Kasumi-1 (cell line): ENCODE data around the gene TCEANC.
"Not testable (repeated sequence)": the region's sequence is repeated elsewhere in the genome, so short reads cannot be mapped to it uniquely, and the experiment has no call there.

Source experiments
- DNase-seq, 2 experiments: peaks; one replicate each; lab custom pipeline; 2025; lab: John Stamatoyannopoulos, UW

TCEANC gene, protein sequence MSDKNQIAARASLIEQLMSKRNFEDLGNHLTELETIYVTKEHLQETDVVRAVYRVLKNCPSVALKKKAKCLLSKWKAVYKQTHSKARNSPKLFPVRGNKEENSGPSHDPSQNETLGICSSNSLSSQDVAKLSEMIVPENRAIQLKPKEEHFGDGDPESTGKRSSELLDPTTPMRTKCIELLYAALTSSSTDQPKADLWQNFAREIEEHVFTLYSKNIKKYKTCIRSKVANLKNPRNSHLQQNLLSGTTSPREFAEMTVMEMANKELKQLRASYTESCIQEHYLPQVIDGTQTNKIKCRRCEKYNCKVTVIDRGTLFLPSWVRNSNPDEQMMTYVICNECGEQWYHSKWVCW

GRCh38 chrX:13652850-13653693 lies at the start of gene TCEANC:
Gene TCEANC, plus strand, starts transcription at chrX:13653141. Its CDS starts 9,368 bp downstream, at chrX:13662509.
- DNase-seq = peak; percentile 80 to 84

DNA sequence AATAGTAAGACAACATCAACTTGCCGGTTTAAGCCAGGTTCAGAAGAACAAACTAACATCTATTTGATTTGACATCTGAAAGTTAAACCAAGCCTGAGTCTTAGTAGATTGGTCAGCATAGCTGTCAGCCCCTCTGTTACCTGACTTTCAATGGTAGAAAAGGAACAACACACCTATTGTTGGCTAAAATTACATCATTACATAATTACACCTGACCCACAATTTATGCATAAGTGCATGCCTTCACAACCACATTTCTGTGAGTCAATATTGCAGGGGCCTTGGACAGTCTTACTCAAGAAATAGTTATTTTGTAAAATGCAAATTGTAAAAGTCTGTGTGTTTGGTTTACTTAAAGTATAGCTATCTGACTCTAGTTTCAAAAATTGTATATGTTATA lies 47.3 kb upstream of the TCEANC start:
- DNase-seq = no peak

GRCh38 chrX:13607331-13607995 lies 45.5 kb upstream of the TCEANC start:
- DNase-seq = no peak

DNA sequence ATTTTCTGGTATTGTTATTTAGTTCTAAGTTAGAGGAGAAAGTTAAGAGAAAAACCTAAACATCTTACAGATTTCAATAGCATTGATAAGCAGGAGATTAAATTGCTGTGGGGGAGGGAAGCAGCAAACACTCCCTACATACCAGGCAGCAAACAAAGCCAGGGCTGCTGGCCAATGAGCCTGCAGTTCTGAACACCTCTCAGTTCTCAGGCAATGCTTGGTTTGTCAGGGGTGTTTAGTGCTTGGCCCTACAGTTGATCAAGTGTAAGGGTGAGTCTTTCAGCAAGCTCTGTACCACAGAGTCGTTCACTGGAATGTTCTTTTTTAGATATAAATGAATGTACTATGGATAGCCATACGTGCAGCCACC lies 45.0 kb upstream of the TCEANC start:
- no peak for DNase-seq

GRCh38 chrX:13614154-13614553 lies 38.8 kb upstream of the TCEANC start:
- DNase-seq = no peak

GRCh38 chrX:13620207-13620606 lies 32.7 kb upstream of the TCEANC start:
- no peak for DNase-seq

DNA sequence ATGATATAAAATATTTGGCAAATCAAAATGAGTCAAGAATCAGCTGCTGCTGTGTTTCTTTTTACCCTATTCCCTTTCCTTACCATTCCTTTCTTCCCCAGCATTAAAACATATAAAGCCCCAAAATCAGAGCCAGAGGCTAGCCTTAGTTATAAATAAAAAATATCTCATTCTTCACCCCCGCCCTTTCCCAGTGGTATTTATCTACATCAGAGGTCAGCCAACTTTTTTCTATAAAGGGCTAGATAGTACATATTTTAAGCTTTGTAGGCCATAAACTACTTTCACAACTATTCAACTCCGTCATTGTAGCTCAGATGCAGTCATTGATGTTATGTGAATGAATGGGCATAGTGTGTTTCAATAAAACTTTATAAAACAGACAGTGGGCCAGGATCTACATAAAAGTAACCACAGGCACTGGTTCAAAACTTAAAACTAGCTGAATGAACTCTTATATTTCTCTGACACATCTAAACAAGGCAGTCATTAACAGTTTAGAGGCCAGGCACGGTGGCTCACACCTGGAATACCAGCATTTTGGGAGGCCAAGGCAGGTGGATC lies 30.5 kb upstream of the TCEANC start:
- no peak for DNase-seq

DNA sequence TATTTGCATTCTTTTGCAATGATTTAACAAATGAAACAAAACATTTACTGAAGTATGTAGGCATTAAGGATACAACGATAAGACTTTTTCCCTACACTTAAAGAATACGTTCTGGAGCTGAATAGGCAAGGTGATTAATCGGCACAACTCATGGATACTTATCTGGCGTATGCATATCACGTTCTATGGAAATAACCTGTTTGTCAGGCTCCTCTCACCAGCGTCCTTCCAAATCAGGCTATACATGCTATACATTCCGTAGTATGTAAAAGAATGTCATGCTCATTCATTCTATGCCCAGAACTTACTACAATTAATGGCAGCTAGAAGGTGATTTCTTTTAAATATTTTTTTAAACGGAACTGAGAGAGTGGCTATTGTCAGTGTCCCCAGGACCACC lies 25.6 kb upstream of the TCEANC start:
- DNase-seq = no peak

DNA sequence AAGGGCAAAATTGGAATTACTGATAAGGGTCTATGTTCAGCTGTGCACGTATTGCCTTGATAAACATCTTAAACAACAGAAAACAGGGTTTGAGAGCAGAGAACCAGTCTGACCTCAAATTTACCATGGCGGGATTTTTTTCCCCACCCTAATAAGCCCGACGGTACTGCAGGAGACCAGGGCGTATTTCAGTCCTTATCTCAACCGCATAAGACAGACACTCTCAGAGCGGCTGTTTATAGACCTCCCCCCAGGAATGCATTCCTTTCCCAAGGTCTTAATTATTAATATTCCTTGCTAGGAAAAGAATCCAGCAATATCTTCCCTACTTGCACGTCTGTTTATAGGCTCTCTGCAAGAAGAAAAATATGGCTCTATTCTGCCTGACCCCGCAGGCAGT lies 15.7 kb upstream of the TCEANC start:
- not testable (repeated sequence) for DNase-seq

- no peak for DNase-seq
These were observed 14.9 kb upstream of the TCEANC start for GRCh38 chrX:13638021-13638420.

DNA sequence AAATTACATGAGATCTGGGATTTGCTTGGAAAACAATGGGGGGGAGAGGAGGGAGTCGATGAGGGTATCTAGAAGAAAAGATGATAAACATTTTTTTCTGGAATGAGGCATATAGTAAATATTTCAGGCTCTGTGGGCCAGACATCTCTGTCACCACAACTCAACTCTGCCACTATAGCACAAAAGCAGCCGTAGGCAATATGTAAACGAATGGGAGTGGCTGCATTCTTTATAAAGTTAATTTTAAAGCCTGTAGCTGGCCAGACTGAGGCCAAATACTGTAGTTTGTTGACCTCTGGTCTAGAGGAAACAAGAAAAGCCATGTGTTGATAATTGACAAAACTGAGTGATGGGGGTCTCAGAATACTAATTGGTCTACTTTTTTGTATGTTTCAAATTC lies 14.1 kb upstream of the TCEANC start:
- no peak for DNase-seq

- not testable (repeated sequence) for DNase-seq
These were observed 11.3 kb upstream of the TCEANC start for GRCh38 chrX:13641684-13642083.

- no peak for DNase-seq
These were observed 7.3 kb upstream of the TCEANC start for GRCh38 chrX:13645464-13646153.

GRCh38 chrX:13646154-13646549 lies 6.8 kb upstream of the TCEANC start:
- peak; percentile 41 to 45 for DNase-seq

GRCh38 chrX:13647709-13648212 lies 5.2 kb upstream of the TCEANC start:
- DNase-seq = peak; percentile 30 to 35

DNA sequence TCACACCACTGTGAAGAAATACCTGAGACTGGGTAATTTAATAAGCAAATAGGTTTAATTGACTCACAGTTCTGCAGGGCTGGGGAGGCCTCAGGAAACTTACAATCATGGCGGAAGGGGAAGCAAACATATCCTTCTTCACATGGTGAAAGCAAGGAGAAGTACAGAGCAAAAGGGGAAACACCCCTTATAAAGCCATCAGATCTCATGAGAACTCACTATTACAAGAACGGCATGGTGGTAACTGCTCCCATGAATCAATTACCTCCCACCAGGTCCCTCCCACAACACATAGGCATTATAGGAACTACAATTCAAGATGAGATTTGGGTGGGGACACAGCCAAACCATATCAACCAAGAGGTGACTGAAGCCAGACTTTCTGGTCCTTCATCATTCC lies 4.6 kb upstream of the TCEANC start:
- not testable (repeated sequence) for DNase-seq

DNA sequence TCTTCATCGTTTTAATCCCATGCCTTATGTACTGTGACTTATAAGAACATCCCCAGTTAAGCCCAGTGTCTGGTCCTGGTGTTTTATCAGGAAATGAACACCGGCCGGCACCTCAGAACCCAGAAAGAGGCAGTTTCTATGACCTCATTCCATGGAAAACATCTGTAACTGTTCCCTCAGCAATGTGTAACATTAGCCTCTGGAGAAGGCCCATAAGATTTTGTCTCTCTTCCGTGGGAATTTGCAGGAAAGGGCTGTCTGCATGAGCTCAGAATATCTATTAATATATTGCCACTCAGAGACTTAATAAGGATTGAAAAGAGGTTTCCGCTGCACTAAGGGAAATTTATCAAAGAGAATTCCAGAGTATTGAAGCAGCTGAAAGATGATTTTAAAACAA lies 3.1 kb upstream of the TCEANC start:
- no peak for DNase-seq

DNA sequence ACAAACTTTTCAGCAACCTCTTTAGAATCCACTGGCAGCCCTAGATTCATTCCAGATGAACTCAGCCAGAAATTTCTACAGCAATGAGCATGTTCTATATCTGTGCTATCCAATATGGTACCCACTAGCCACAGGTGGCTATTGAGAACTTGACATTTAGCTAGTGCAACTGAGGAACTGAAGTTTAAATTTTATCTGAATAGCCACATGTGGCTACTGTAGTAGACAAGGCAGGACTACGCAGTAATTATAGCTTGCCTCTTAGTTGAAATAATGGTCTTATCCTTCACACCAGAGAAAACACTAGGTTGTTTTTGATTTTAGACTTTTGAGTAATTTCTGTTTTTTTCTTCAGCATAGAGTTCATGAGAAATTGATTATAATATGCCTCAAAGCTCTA lies 2.6 kb upstream of the TCEANC start:
- DNase-seq = no peak

GRCh38 chrX:13651150-13651549 lies 1.8 kb upstream of the TCEANC start:
- no peak for DNase-seq

GRCh38 chrX:13652287-13652793 lies 601 bp upstream of the TCEANC start:
- DNase-seq = no peak

- no peak for DNase-seq
These were observed 1.2 kb downstream of the TCEANC start for GRCh38 chrX:13654116-13654515.
